ENCODE data around the gene CPA5. TPM values are rescaled to one million over a fixed set of nuclear protein-coding genes. Genes with fewer than 3 reads are reported as not detected.

Gene CPA5
- total RNA-seq, 1 donor from 2014 or later, result not detected

DNA sequence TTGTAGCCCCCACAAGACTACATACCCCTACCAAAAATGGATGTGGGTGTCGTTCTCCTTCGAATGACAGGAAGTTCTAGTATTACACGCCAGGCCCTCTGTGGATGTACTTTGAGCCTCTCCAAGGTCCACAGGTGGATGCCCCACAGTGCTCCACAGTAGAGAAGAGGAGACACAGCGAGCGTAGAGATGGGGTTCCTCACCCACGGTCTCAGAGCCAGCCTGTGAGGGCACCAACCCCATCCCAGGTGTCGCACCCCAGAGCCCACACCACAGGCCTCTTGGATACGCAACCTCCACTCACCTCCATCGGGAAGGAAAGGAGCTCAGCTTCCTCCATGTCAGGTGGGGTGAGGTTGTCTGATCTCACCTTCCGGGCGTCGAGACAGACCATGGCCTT is 2.3 kb downstream of the CPA5 start:
- DNase-seq (ENCODE audit: extremely low spot score in 2 of 2), result no peak

DNA sequence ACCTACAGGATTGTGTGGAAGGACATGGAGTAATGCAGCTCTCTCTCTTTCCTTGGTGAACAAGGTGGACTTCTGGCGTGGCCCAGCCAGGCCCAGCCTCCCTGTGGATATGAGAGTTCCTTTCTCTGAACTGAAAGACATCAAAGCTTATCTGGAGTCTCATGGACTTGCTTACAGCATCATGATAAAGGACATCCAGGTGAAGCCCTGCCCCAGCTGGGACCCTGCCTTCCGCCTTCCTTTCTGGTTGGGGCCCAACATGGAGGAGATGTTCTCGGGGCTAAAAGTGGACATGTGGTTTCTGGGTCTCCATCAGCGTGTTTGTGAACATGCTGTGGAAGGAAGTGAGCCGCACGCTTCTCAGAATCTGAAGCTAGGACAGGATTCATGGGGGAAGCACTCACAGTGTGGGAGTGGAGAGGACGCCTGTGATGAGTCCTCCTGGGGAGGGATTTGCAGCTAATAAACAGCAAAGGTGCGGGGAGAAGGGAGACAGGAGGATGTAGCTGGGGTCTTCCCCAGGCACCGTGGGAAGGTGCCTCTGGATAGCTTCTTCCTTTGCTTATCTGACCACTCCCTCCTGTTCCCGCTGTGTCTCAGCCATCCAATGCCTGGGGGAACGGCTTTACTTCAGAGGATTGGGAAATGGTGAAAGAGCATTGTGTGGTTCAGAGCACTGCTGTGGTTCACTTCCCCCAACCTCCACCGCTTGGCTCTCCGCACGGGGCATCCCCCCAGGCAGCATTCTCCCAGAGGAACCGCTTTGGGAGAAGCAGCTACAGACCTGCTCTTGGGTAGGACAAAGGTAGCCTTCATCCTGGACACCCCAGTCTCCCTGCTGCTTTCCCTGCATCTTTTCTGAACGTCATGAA is 5.5 kb downstream of the CPA5 start:
- Histone ChIP-seq H3K9me3 (no peaks in the 10 kb centered on the region), H3K4me1 (peaks cover 34% of the 10 kb centered on the region), H3K27ac (peak overlapping the region; percentile 85), H3K4me3 (no peak overlapping the region), H3K36me3 (no peaks in the 10 kb centered on the region), H3K27me3 (no peaks in the 10 kb centered on the region)
- TF ChIP-seq POLR2A (IDR thresholded peaks at IDR 0.05) (no peak), POLR2AphosphoS5 (IDR thresholded peaks at IDR 0.05; ENCODE audit: insufficient read depth in 1 of 2, low read depth in 1 of 2) (no peak)
- TF ChIP-seq, protein P1, sequence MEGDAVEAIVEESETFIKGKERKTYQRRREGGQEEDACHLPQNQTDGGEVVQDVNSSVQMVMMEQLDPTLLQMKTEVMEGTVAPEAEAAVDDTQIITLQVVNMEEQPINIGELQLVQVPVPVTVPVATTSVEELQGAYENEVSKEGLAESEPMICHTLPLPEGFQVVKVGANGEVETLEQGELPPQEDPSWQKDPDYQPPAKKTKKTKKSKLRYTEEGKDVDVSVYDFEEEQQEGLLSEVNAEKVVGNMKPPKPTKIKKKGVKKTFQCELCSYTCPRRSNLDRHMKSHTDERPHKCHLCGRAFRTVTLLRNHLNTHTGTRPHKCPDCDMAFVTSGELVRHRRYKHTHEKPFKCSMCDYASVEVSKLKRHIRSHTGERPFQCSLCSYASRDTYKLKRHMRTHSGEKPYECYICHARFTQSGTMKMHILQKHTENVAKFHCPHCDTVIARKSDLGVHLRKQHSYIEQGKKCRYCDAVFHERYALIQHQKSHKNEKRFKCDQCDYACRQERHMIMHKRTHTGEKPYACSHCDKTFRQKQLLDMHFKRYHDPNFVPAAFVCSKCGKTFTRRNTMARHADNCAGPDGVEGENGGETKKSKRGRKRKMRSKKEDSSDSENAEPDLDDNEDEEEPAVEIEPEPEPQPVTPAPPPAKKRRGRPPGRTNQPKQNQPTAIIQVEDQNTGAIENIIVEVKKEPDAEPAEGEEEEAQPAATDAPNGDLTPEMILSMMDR (IDR thresholded peaks at IDR 0.05), result no peak
- no peak for DNase-seq (ENCODE audit: extremely low spot score in 2 of 2)
- intact Hi-C loops (cut with DNase I), result no loop called here

More for the DNA sequence above, 2.3 kb downstream of the CPA5 start:
- TF ChIP-seq, protein P1 (IDR thresholded peaks at IDR 0.05), result no peak
- TF ChIP-seq POLR2A (IDR thresholded peaks at IDR 0.05) (no peak), POLR2AphosphoS5 (IDR thresholded peaks at IDR 0.05; ENCODE audit: insufficient read depth in 1 of 2, low read depth in 1 of 2) (no peak)
- Histone ChIP-seq H3K36me3 (no peaks in the 10 kb centered on the region), H3K9me3 (no peaks in the 10 kb centered on the region), H3K27ac (no peak overlapping the region), H3K27me3 (no peaks in the 10 kb centered on the region), H3K4me3 (no peak overlapping the region), H3K4me1 (peaks cover 19% of the 10 kb centered on the region)
- intact Hi-C loops (cut with DNase I), result no loop called here

DNA sequence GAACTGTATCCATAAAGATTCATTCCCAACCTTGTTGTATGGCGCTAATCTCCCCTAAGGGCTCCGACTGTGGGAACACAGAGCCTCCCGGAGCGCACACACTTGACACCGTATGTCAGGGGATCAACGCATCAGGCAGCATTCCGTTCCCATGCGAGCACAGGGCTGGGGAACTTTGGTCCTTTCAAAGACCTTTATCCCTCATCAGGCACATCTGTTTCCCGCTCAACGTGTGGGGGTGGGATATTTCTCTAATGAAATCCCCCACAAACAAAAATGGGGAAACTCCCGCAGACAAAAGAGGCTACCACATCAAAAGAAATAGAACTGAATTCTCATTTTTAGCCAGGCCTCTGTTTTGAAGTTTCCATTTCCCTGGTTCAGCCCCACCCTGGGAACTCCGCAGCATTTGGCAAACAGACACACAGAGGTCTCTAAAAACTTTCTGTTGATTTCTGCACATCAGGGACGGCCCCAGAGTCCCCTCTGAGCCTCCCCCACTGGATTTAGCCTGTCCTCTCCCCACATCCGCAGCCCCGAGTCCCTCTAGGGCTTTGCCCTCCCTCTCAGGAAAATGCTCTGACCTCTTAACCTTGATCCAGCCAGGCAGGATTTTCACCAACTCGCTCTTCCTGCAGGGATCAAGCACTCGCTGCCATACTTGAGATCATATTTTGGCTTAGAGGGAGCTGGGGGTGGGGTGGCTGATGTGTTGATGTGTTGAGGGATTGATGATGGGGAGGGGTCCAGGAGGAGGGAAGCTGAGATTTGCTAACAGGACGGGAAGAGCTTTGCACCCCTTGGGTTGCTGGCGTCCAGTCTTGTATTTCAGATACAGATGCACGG is 6.6 kb downstream of the CPA5 start:
- intact Hi-C loops (cut with DNase I), result no loop called here

DNA sequence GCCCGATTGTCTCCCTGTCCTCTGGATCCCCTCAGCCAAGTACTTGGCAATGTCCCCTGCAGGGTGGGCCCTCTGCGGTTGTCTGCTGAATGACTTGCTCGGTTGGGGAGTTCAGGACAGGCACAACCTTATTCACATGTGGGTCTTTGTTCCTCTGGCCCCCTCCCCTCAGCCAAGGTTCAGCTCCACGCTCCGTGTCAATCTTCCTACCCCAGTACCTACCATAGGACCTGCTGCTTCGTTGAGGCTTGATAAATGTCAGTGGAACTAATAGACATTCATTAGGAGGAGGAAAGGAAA is 7.1 kb downstream of the CPA5 start:
- Histone ChIP-seq H3K27me3 (no peaks in the 10 kb centered on the region), H3K4me3 (no peak overlapping the region), H3K4me1 (peaks cover 48% of the 10 kb centered on the region), H3K36me3 (no peaks in the 10 kb centered on the region), H3K27ac (peak overlapping the region; percentile 85), H3K9me3 (no peaks in the 10 kb centered on the region)
- DNase-seq (ENCODE audit: extremely low spot score in 2 of 2), result no peak
- intact Hi-C loops (cut with DNase I), result no loop called here
- TF ChIP-seq, protein P1 (IDR thresholded peaks at IDR 0.05), result no peak
- TF ChIP-seq POLR2A (IDR thresholded peaks at IDR 0.05) (no peak), POLR2AphosphoS5 (IDR thresholded peaks at IDR 0.05; ENCODE audit: insufficient read depth in 1 of 2, low read depth in 1 of 2) (no peak)

More for the DNA sequence above, 6.6 kb downstream of the CPA5 start:
- TF ChIP-seq POLR2A (IDR thresholded peaks at IDR 0.05) (no peak), POLR2AphosphoS5 (IDR thresholded peaks at IDR 0.05; ENCODE audit: insufficient read depth in 1 of 2, low read depth in 1 of 2) (no peak)
- TF ChIP-seq, protein P1 (IDR thresholded peaks at IDR 0.05), result no peak
- H3K27me3 ChIP-seq, result no peaks in the 10 kb centered on the region
- no peak overlapping the region for H3K4me3 ChIP-seq
- no peak for DNase-seq (ENCODE audit: extremely low spot score in 2 of 2)
- H3K27ac ChIP-seq, result peak overlapping the region; percentile 85
- H3K9me3 ChIP-seq, result no peaks in the 10 kb centered on the region
- peaks cover 42% of the 10 kb centered on the region for H3K4me1 ChIP-seq
- no peaks in the 10 kb centered on the region for H3K36me3 ChIP-seq

Measured in vagina (tissue), 2 donors.